Stimulated activated CD4-positive, alpha-beta T cell treated with anti-CD3 and anti-CD28 coated beads, Interleukin-15, amount 100 ng/mL, for 24 hours (primary cell): ENCODE results near the gene PTPRH.
A peak's percentile ranks its signal among the peaks of the same experiment; 100 is the strongest.
"Not testable (repeated sequence)": the region's sequence is repeated elsewhere in the genome, so short reads cannot be mapped to it uniquely, and the experiment has no call there.

Experiments
- DNase-seq: peaks from one replicate; pipeline ENCODE4 v3.0.0-alpha.2; 2020

The PTPRH gene

DNA sequence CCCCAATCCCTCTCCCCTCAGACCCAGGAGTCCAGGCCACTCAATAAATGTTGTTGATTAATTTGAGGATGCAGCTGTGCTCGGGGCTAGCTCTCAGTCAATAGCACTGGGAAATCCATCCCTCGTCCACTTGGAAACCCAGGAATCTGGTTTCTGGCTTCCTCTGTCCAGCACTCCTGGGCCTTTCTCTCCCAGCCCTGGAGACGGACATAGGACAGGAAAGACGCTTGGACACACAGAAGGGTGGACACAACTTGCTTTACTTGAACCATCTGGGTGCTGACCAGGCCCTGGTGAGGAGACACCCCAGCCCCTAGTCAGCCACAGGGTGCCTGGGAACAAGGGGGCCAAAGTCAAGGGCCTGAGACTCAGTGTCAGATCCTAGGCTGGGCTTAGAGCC, 50.9 kb downstream of the PTPRH start:
- DNase-seq = no peak

DNA sequence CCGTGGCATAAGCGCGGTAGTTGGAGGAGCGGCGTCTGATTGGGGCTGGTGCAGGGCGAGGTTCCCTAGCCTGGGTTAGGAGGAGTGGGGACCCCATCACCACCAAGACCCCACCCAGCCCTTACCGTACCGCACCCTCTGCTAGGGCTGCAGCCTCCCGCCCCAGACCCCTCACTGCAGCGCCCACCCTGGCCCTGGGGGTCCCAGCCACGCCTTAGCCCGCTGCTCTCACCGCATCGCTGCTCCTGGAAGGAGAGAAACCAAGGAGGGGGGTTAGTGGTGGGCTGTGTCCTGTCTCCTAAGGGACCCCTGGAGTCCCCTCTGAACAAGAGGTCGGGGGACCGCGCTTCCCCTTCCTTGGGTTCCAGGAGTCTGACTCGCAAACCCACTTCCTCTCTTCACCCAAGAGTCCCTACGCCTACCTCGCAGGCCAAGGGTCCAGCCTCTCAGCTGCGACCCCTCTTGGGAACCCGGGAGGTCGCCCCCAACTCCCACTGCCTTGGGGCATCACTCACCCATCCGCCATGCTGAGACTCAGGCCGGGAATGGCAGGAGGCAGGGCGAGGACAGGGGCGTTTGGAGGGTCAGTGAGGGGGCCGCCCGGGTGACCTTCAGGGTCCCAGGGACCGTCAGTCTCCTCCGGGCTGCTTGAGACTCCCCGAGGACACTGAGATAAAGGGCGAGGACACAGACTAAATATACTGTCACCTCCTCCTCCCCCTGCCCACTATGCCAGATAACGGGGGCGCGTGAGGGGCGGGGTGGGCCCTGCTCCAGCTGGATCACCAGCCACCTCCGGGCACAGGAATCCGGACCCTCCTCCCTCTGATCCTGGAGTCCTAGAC, 52.0 kb downstream of the PTPRH start, which contains the start of gene TNNI3:
Gene TNNI3 (minus strand): TSS at position 669 of the 845 bp plus-strand sequence. CDS start 143 bp downstream, at position 526.
- DNase-seq = no peak

DNA sequence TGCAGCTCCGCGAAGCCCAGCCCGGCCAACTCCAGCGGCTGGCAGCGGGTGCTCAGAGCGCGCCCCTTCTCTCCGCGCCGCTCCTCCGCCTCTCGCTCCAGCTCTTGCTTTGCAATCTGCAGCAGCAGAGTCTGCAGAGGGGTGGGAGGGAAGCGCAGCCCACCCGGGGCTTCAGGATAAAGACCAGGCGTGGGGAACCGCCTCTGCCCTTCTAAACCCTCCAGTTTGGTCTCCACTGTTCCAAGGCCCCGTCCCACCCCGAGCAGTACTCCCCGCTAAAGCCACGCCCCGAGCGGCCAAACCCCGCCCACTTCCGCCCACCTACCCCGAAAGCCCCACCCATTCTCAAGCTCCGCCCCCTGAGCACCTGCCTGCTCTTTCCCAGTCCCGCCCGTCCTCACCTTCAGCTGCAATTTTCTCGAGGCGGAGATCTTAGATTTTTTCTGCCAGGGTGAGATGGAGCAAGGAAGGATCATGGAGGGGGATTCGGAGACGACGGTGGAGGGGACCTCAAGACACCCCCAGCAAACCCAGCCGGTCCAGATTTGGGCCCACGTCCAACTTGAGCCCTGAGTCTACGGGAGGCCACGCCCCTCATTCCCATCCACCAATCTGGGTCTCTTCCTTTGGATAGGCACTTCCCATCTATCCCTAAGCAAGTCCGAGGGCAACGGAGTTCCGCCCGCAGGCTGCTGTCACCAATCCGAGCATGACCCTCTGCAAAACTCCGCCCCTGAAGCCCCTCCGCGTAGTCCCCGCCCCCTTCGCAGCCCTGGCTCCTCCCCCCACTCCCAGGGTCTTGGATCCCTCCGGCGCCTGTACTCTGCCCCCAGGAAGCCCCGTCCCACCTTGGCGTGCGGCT, 52.9 kb downstream of the PTPRH start:
- peak; percentile 49 for DNase-seq

DNA sequence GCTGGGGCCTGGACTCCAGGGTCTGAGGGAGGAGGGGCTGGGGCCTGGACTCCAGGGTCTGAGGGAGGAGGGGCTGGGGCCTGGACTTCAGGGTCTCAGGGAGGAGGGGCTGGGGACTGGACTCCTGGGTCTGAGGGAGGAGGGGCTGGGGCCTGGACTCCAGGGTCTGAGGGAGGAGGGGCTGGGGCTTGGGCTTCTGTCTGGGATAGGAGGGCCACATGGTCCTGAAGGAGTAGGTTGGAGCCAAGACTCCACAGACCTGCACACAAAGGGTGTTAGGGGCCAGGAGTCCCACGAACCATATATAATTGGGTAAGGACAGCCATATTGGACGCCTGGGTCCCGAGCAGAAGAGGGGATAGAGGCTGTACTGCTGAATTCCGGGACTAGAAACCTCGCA, 53.5 kb downstream of the PTPRH start:
- not testable (repeated sequence) for DNase-seq

DNA sequence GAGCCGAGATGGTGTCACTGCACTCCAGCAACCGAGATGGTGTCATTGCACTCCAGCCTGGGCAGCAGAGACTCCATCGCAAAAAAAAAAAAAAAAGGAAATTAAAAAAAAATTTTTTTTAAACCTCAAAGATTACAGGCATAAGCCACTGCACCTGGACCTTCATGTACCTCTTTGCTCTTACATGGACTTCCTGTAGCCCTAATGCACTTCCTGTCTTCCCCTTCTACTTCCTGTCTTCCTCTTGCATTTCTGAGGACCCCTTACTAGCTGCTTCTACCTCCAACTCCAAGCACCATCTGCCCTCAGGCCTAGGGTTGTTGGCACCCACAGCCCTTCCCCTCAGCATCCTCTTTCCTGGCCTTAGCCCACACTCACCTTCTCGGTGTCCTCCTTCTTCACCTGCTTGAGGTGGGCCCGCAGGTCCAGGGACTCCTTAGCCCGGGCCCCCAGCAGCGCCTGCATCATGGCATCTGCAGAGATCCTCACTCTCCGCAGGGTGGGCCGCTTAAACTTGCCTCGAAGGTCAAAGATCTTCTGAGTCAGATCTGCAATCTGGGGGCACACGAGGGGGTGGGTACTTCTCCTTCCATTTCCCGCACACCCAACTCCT, 55.5 kb downstream of the PTPRH start:
- DNase-seq = no peak

DNA sequence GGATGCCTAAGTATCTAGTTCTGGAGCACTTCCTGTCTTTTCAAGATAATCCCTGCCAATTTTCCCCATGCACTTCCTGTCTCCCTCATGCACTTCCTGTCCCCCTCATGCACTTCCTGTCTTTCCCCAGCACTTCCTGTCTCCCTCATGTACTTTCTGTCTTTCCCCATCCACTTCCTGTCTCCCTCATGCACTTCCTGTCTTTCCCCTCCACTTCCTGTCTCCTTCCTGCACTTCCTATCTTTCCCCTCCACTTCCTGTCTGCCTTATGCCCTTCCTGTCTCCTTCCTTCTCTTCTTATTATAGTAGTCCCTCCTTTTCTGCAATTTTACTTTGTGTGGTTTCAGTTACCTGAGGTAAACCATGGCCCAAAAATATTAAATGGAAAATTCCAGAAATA, 57.3 kb downstream of the PTPRH start:
- no peak for DNase-seq

DNA sequence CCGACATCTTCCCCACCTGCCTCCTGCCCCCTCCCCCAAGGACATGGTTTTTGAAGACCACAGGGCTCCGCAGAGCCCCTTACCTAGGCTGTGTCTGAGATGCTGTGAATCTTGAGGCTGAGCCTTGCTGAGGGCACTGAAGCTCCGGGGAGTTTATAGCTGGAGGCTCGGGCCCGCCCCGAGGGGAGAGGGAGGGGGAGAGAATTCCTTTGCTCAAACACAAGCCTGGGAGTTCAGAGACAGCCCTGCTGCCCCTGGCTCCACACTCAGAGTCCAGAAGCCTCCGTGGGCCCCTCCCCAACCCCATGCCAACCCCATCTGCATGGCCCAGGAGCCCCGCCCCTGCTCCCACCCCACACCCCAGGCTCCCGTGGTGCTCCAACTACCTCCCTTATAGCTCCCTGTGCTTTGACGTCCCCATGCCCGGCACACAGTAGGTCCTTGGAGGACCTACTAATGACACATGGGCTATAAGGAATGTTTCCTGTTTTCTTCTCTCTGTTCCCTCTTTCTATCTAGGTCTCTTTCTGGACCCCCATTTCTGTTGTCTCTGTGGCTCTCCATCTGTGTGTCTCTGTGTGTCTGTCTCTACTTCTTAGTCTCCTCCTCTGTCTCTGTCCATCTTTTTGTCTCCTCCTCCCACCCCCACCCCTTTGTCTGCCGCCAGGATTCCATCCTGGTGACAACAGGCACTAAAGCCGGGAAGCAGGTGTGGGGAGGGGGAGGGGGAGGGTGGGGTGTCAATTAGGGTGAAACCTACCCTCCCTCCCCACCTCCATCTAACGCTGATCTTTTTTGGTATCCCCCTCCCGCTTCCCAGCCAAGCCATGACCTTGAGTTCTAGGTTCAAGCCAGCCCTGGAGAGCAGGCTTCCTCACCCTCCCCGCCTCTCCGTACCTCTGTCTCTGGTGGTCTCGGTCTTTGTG, 60.0 kb downstream of the PTPRH start, which contains the start of gene TNNT1:
Gene TNNT1 (minus strand): TSS at position 129 of the 926 bp plus-strand sequence. CDS start 2,049 bp downstream, outside the sequence.
- no peak for DNase-seq

DNA sequence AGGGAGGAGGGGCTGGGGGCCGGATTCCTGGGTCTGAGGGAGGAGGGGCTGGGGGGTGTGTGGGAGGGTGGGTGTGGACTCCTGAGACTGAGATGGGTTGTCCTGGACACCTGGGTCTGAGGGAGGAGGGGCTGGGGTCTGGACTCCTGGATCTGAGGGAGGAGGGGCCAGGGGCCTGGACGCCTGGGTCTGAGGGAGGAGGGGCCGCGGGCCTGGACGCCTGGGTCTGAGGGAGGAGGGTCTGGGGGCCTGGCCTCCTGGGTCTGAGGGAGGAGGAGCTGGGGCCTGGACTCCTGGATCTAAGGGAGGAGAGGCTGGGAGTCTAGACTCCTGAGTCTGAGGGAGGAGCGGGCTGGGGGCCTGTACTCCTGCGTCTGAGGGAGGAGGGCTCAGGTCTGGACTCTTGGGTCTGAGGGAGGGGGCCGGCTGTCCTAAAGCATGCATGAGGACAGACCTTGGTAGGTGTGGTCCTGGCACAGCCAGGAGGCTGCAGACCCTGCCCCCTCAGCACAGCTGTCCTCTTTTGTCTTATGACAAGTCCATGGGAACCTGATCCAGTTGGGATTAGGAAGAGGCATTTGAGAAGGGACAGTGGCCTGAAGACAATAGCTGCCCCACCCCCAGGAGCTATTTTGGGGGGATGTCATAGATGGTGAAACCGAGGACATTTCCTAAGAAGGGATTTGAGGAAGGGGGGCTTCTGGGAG, 61.6 kb downstream of the PTPRH start:
- DNase-seq = no peak

DNA sequence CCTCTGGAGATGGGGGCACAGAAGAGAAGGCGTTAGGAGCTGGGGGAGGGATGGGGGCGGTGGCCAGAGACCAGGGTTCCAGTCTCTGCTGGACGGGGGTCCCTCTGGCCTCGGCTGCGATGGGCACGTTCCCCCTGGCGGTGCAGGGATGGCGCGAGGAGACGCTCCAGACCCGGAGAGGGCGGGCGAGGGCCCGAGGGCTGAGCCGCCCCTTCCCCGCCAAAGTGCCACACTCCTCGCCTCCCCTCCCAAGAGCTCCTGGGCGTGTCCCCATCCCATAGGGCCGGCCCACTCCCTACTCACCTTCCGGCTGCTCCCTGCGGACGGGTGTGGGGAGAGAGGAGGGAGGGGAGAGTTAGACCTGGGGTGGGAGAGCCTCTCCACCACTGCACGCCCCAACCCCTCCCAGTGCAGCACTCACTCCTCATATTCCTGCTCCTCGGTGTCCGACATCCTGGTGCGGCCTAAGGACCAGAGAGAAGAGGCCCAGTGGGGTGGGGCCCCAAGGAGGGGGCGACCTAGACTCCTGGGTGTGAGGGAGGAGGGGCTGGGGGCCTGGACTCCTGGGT, 62.5 kb downstream of the PTPRH start:
- DNase-seq = no peak

DNA sequence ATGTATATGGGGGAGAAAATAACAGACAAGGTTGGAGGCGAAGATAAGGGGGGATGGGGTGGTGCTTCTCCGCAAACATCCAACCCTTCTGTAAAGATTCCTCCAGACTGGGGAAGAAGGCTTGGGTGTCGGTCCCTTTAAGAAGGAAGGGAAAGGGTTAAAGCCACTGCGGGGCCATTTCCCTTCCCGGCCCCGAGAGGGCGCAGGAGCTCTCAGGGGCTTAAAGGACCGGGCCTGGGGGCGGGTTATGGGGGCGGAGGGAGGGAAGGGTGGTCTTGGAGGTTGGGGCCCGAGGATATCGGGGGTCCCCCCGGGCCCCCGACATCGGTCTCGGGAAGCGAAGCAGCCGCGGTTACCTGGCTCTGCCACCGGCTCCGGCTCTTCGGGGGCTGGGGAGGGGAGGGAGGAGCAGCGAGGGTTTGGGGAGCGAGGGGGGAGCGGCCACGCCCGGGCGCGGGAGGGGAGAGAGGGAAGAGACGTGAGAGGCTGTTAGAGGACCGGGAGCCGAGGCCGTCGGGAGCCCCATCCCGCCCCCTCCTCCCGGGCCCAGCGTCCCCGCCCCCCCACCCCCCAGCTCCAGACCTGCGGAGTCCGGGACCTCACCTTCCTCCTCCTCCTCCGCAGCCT, 63.1 kb downstream of the PTPRH start:
- DNase-seq = peak; percentile 23

DNA sequence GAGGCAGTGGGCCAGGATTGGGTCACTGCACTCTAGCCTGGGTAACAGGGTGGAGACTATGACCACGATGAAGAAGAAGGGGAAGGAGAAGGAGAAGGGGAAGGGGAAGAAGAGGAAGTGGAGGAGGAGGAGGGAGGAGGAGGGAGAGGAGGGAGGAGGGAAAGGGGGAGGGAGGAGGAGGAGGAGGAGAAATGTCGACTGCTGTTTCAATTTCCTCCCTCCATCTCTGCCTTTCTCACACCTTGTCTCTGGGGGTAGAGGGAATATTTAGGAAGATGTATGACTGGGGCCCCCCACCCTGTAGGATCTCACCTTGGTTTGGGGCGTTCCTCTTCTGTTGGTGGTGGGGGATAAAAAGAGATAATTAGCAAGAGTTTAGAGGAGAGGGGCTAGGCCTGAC, 64.1 kb downstream of the PTPRH start:
- DNase-seq = no peak

DNA sequence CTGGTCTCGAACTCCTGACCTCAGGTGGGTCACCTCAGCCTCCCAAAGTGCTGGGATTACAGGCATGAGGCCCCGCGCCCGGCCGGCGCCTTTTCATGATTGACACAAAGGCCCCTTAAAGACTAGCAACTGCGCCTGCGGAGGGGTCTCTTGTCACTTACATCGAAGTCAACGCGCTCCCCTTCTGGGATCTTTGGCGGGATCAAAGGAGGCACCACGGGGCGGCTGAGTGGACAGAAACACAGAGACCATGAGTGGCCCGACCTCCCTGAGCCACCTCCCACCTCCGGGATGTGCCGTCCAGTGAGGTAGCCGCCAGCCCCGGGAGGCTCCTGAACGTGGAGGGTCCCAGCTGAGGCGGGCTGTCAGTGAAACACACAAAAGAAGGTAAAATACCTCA, 67.6 kb downstream of the PTPRH start:
- no peak for DNase-seq

DNA sequence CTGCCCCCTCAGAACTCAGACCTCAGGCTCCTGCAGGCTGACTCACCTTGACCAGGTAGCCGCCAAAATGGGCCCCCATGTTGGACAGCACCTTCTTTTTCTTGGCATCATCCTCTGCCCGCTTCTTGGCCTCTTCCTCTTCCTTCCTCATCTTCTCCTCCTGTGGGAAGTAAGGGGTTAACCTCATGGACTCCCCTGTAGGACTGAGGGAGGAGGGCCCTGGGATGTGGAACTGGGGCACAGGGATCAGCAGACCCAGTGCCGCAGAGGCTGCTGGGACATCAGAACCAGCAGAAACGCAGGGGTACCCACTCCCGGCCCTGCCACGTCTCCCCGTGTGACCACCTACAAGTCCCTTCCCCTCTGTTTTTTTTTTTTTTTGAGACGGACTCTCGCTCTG, 71.4 kb downstream of the PTPRH start:
- no peak for DNase-seq

DNA sequence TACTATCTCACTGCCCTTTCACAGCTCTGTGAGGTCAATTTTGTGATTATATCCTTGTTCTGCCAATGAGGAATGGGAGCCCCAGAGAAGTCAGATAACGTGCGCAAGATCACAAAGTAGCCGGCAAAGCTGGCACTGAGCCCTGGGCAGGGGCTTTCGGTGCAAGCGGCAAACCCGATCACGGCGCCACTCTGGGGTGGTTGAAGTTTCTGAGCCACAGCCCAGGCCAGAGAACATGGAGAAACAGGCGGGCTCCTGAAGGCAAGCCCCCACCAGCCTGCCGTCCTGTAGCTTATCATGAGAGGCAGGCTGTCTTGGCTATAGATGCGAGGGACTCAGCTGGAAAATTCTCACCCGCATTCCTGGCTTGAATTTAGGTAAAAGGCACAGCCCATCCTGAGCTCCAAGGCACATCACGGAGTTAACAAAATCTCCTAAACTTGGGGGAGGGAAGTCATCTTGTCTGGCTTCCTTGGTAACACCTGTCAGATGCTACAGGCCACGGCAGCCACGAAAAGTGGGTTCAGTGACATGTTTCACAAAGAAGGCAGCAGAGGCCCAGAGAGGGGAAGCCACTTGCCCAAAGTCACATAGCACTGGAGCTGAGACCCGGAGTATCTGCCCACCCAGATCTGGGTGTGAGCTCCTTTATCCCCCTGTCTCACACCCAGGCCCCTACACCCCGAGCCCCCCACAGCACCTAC, 72.8 kb downstream of the PTPRH start:
- DNase-seq = no peak

DNA sequence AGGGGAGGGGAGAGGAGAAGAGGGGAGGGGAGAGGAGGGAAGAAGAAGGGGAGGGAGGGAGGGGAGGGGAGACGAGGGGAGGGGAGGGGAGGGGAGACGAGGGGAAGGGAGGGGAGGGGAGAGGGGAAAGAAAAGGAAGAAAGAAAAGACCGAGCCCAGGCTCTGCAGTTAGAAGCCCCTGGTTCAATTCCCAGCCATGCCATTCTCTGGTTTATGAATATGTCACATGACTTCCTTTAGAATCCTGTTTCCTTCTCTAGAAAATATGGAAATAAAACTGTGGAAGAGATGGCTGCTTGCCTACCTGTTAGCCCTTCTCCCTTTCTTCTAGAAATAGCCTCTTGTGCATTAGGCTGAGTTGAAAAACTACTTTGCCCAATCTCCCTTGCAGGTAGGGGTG, 74.6 kb downstream of the PTPRH start:
- DNase-seq = no peak

DNA sequence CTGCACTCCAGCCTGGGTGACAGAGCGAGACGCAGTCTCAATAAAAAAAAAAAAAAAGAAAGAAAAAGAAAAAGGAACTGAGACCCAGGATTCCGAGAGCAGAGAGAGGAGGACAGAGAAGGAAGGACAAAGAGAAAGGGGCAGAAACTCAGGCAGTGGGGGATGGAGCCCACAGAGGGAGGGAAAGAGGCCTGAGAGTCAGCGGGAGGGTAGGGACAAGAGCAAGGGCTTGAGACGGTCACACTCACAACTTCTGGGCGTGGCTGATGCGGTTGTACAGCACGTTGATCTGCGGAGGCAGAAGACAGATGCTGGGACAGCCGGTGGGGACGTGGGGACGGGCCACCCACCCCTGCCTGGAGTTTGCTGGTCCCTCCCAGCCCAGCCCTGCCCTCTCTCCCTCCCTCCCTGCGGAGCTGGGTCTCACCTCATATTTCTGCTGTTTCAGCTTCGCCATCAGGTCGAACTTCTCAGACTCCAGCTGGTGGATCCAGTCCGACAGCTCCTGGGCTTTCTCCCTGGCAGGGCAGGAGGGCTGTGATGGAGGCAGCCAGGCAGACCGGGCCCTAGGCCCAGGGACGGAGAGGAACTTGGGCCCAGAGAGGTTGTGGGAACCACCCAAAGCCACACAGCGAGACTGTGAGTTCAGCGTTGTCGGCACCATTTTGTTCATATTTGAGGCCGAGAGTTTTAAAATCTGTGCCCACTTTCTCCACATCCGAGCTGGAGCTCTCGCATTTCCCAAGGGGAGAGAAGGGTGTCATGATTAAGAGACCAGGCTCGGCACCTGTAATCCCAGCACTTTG, 75.5 kb downstream of the PTPRH start:
- DNase-seq = no peak

DNA sequence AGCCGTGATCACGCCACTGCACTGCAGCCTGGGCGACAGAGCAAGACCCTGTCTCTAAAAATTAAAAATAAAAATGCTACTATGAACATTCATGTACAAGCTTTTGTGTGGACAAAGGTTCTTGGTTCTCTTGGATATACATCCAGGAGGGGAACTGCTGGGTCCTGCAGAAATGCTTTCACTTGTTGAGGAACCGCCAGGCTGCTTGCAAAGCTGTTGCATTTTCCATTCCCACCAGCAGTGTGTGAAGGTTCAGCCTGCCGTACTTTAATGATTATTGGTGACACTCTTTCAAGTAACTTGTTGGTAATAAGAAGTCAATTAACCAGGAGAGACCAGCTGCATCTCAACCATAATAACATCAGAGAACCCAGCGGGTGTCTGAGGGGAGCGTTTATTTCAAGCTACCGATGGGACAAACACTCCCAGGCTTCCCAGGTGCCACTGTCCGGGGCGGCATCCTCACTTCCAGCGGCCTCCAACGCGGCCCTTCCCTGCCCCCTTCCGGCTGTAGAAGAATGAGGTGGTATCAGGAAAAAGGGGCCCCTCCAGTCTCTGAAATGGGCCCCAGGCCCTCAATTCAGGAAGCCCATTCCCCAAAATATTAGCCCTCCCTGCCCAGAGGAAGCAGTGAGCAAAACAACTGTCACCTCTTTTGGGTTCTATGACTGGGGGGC, 76.7 kb downstream of the PTPRH start:
- no peak for DNase-seq

DNA sequence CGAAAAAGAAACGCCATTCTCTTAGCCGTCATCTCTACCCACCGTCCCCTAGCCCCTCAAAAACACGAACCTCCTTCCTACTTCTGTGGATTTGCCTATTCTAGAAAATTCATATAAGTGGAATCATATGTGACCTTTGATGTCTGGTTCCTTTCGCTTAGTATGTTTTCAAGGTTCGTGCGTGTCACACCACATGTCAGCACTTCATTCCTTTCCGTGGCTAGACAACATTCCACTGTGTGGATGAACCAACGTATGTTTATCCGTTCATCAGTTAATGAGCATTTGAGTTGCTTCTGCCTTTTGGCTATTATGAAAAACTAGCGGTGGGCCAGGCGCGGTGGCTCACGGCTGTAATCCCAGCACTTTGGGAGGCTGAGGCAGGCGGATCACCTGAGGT, 77.9 kb downstream of the PTPRH start:
- no peak for DNase-seq
